Muscle of leg (tissue), 11 donors: ENCODE results near the gene BCAS1. TPM values are rescaled to one million over a fixed set of nuclear protein-coding genes. Genes with fewer than 3 reads are reported as not detected.

ENCODE experiments used
- DNase-seq: peaks from one replicate; pipeline ENCODE4 v3.0.0; 2013
- H3K27ac ChIP-seq: one replicate; pipeline ENCODE4 v1.5.1; 2013; ENCODE audit warnings: mild to moderate bottlenecking, low read length, control low read depth
- H3K27me3 ChIP-seq: one replicate; pipeline ENCODE4 v1.6.1; 2013; ENCODE audit warnings: low read length; ENCODE audit not compliant: control insufficient read depth, insufficient read depth
- H3K36me3 ChIP-seq: one replicate; pipeline ENCODE4 v1.6.1; 2013; ENCODE audit warnings: low read length; ENCODE audit not compliant: control insufficient read depth, insufficient read depth
- H3K4me1 ChIP-seq: one replicate; pipeline ENCODE4 v1.6.1; 2013; ENCODE audit warnings: low read length; ENCODE audit not compliant: control insufficient read depth, insufficient read depth
- H3K4me3 ChIP-seq: one replicate; pipeline ENCODE4 v1.5.1; 2013; ENCODE audit warnings: low read length, control low read depth
- H3K9me3 ChIP-seq: replicated peaks from 2 replicates; pipeline ENCODE4 v1.6.1; 2013; ENCODE audit warnings: low read depth, low read length; ENCODE audit not compliant: control insufficient read depth
- WGBS: methylation state at CpG from one replicate; pipeline ENCODE4 v1.1.5; 2013; ENCODE audit warnings: missing lambda C conversion rate; ENCODE audit not compliant: insufficient coverage; 5-methylcytosine and 5-hydroxymethylcytosine counted together
- polyA plus RNA-seq, 8 donors: library from polyadenylated mRNA; unstranded; fragments of 120-200 nt; gene quantifications; one replicate each; pipeline versions ENCODE4 v1.2.1 to v1.2.3, GENCODE V29; 2013; ENCODE audit warnings: inconsistent platforms in 1 of 8, low replicate concordance in 1 of 8; ENCODE audit not compliant: insufficient read length in 8 of 8, insufficient read depth in 1 of 8
- total RNA-seq: library from RNA; stranded (reverse); fragments of 120-200 nt; gene quantifications from one replicate; pipeline ENCODE4 v1.2.4, GENCODE V29; 2013

BCAS1 gene
- total and polyA plus RNA-seq, 9 donors, result 2.6 to 11.4 (median 5.4) TPM

DNA sequence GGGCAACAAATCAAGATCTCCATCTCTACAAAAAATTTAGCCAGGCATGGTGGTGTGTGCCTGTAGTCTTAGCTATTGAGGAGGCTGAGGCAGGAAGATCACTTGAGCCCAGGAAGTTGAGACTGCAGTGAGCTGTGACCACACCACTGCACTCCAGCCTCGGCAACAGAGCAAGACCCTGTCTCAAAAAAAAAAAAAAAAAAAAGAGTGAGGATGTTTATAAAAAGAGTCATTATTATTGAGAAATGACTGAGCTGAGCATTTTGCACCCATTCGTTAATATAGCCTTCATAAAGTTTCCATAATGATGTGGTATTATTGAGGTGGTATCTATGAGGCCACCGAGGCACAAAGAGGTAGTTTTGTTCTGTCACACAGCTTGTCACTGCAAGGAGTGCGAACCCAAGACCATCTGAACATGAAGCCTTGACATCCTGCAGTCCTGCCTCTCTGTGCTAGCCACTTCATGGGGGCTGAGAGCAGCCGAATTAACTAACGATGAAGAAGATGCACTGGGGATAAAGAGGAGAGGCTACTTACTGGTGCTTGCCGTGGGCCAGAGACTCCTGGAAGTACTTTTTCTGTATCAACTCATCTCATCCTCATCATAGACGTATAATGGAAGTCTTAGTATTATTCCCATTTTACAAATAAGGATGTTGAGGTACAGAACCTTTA, 175.5 kb downstream of the BCAS1 start:
- Histone ChIP-seq H3K36me3 (no peaks in the 10 kb centered on the region), H3K27me3 (no peaks in the 10 kb centered on the region), H3K4me1 (peaks cover 13% of the 10 kb centered on the region), H3K27ac (no peak overlapping the region), H3K9me3 (peaks cover 5% of the 10 kb centered on the region), H3K4me3 (no peak overlapping the region)
- 90% methylated on average over 4 of the region's 8 CpGs for WGBS
- DNase-seq, result no peak

Other genes starting within 250 kb of the BCAS1 start
- gene CYP24A1, start 103.4 kb upstream of the BCAS1 start, total RNA-seq, result 0.53 TPM
- gene CYP24A1, start 103.4 kb upstream of the BCAS1 start, polyA plus RNA-seq, result 1 to 10 TPM in 2 of 8 donors, under 1 TPM in 6; 0.49 to 1.2 (median 0.83) TPM
- gene PFDN4, start 137.5 kb upstream of the BCAS1 start, total RNA-seq, result 95.5 TPM
- gene PFDN4, start 137.5 kb upstream of the BCAS1 start, polyA plus RNA-seq, result 10 to 100 TPM; 56.0 to 74.4 (median 60.5) TPM